Neural cell (in vitro differentiated cells): Measurements from ENCODE around the gene P2RX6. TPM values are rescaled to one million over a fixed set of nuclear protein-coding genes. Genes with fewer than 3 reads are reported as not detected.

Experiments used
- H2AFZ ChIP-seq: fragments of 200-600, 300-800 bp; sonication (generic), shearing (Covaris generic); 2 replicates; pipeline ENCODE4 v1.6.0; 2014; ENCODE audit warnings: low read depth, mild to moderate bottlenecking, antibody characterized with exemption, low read length, moderate library complexity
- H3F3A ChIP-seq: fragments of 200-600 bp; shearing (Covaris generic); 2 replicates; pipeline ENCODE4 v1.6.1; 2016; ENCODE audit warnings: mild to moderate bottlenecking, moderate library complexity, mixed read lengths, antibody characterized with exemption, low read length; ENCODE audit not compliant: insufficient read depth, poor library complexity, severe bottlenecking
- H3K27ac ChIP-seq: fragments of 200-600, 300-800 bp; sonication (generic), shearing (Covaris generic); 2 replicates; pipeline ENCODE4 v1.5.1; 2014; ENCODE audit warnings: mild to moderate bottlenecking, low read length, moderate library complexity
- H3K27me3 ChIP-seq: fragments of 300-800, 200-600 bp; sonication (generic), shearing (Covaris generic); 2 replicates; pipeline ENCODE4 v1.6.0; 2014; ENCODE audit warnings: mild to moderate bottlenecking, low read depth, low read length, moderate library complexity; ENCODE audit not compliant: insufficient read depth
- H3K36me3 ChIP-seq: fragments of 300-800, 200-600 bp; sonication (generic), shearing (Covaris generic); 2 replicates; pipeline ENCODE4 v1.5.1; 2014; ENCODE audit warnings: mild to moderate bottlenecking, antibody characterized with exemption, low read length, moderate library complexity; ENCODE audit not compliant: insufficient read depth
- H3K4me2 ChIP-seq: fragments of 300-800, 200-600 bp; sonication (generic), shearing (Covaris generic); 2 replicates; pipeline ENCODE4 v1.6.0; 2014; ENCODE audit warnings: mild to moderate bottlenecking, low read length
- H3K4me3 ChIP-seq: fragments of 300-800, 200-600 bp; sonication (generic), shearing (Covaris generic); 2 replicates; pipeline ENCODE4 v1.5.1; 2014; ENCODE audit warnings: mild to moderate bottlenecking, low read length, moderate library complexity
- H3K79me2 ChIP-seq: fragments of 200-600 bp; shearing (Covaris generic); replicated peaks from 2 replicates; pipeline ENCODE4 v1.6.0; 2014; ENCODE audit warnings: mild to moderate bottlenecking, low read length, moderate library complexity; ENCODE audit not compliant: insufficient read depth
- H3K9ac ChIP-seq: fragments of 300-800, 200-600 bp; sonication (generic), shearing (Covaris generic); 2 replicates; pipeline ENCODE4 v1.6.1; 2016; ENCODE audit warnings: mild to moderate bottlenecking, low read length, mixed read lengths
- H3K9me2 ChIP-seq: fragments of 200-600 bp; shearing (Covaris generic); 2 replicates; pipeline ENCODE4 v1.6.1; 2016; ENCODE audit warnings: mild to moderate bottlenecking, low read length, mixed read lengths; ENCODE audit not compliant: insufficient read depth
- H3K9me3 ChIP-seq: fragments of 200-600, 300-800 bp; sonication (generic), shearing (Covaris generic); 2 replicates; pipeline ENCODE4 v1.6.1; 2016; ENCODE audit warnings: mild to moderate bottlenecking, mixed run types, low read length, moderate library complexity, mixed read lengths
- H4K20me1 ChIP-seq: fragments of 200-600 bp; shearing (Covaris generic); 2 replicates; pipeline ENCODE4 v1.6.1; 2016; ENCODE audit warnings: mild to moderate bottlenecking, mixed run types; ENCODE audit not compliant: insufficient read depth
- CTCF ChIP-seq: fragments of 450-650 bp; IDR thresholded peaks from 2 replicates; pipeline ENCODE4 v1.5.1; 2014; ENCODE audit warnings: antibody characterized with exemption, mild to moderate bottlenecking, moderate library complexity; ENCODE audit not compliant: poor library complexity, severe bottlenecking
- EP300 ChIP-seq: fragments of 450-650 bp; conservative IDR thresholded peaks from 2 replicates; pipeline ENCODE4 v1.6.1; 2014; ENCODE audit warnings: antibody characterized with exemption, mild to moderate bottlenecking, moderate library complexity; ENCODE audit not compliant: poor library complexity, severe bottlenecking
- EZH2 ChIP-seq: fragments of 200-600, 300-800 bp; shearing (Covaris generic), sonication (generic); IDR thresholded peaks from 2 replicates; pipeline ENCODE4 v1.6.1; 2014; ENCODE audit warnings: antibody characterized with exemption, low read length, borderline replicate concordance, mild to moderate bottlenecking; ENCODE audit not compliant: insufficient read depth, poor library complexity, severe bottlenecking
- MXI1 ChIP-seq: fragments of 450-650 bp; conservative IDR thresholded peaks from 2 replicates; pipeline ENCODE4 v1.6.1; 2014; ENCODE audit warnings: antibody characterized with exemption, mild to moderate bottlenecking; ENCODE audit not compliant: poor library complexity, severe bottlenecking
- POLR2AphosphoS5 ChIP-seq: IDR thresholded peaks from 2 replicates; pipeline ENCODE4 v1.6.1; 2012
- RAD21 ChIP-seq: fragments of 450-650 bp; conservative IDR thresholded peaks from 2 replicates; pipeline ENCODE4 v1.6.1; 2014; ENCODE audit warnings: antibody characterized with exemption, mild to moderate bottlenecking, moderate library complexity
- REST ChIP-seq: IDR thresholded peaks from 2 replicates; pipeline ENCODE4 v1.6.1; 2012; ENCODE audit warnings: borderline replicate concordance
- SMC3 ChIP-seq: fragments of 450-650 bp; conservative IDR thresholded peaks from 2 replicates; pipeline ENCODE4 v1.6.1; 2014; ENCODE audit warnings: antibody characterized with exemption, mild to moderate bottlenecking, moderate library complexity; ENCODE audit not compliant: poor library complexity
- TAF1 ChIP-seq: IDR thresholded peaks from 2 replicates; pipeline ENCODE4 v1.6.1; 2012; ENCODE audit warnings: low read depth
- polyA plus RNA-seq: library from polyadenylated mRNA; depleted of rRNA; stranded (reverse); fragments of >200 nt; gene quantifications from 2 replicates; pipeline ENCODE4 v1.2.3, GENCODE V29; 2014

P2RX6 gene
- polyA plus RNA-seq, 1 donor from 2014 or later: 0.17 TPM

GRCh38 chr22:20972933-20973577 is 41.9 kb upstream of the P2RX6 start (continued):
- TF ChIP-seq TAF1: no peak
- TF ChIP-seq POLR2AphosphoS5: no peak
- TF ChIP-seq RAD21: no peak

- Histone ChIP-seq H3K9ac (no peak overlapping the region), H3K79me2 (no peaks in the 10 kb centered on the region), H4K20me1 (no peaks in the 10 kb centered on the region), H3K36me3 (no peaks in the 10 kb centered on the region), H3K4me2 (no peak overlapping the region), H3K9me2 (no peaks in the 10 kb centered on the region), H3K27ac (no peak overlapping the region), H3K9me3 (no peaks in the 10 kb centered on the region), H3F3A (no peaks in the 10 kb centered on the region), H3K4me3 (no peak overlapping the region), H2AFZ (no peak overlapping the region), H3K27me3 (no peaks in the 10 kb centered on the region)
- TF ChIP-seq EP300 (no peak), RAD21 (no peak), EZH2 (no peak), MXI1 (no peak), TAF1 (no peak), SMC3 (no peak), POLR2AphosphoS5 (no peak), CTCF (no peak), REST (no peak)
Measured at GRCh38 chr22:20973634-20974286, 41.2 kb upstream of the P2RX6 start.

GRCh38 chr22:20974336-20974955 is 40.5 kb upstream of the P2RX6 start:
- H3F3A ChIP-seq: no peaks in the 10 kb centered on the region
- H3K36me3 ChIP-seq: no peaks in the 10 kb centered on the region
- H3K4me3 ChIP-seq: no peak overlapping the region
- no peak for TF ChIP-seq MXI1
- no peak for TF ChIP-seq TAF1
- TF ChIP-seq CTCF: no peak
- no peak for TF ChIP-seq POLR2AphosphoS5
- no peak for TF ChIP-seq REST
- no peak for TF ChIP-seq SMC3
- no peak for TF ChIP-seq EP300
- no peak for TF ChIP-seq RAD21
- no peak for TF ChIP-seq EZH2
- no peaks in the 10 kb centered on the region for H3K9me2 ChIP-seq
- H3K9me3 ChIP-seq: no peaks in the 10 kb centered on the region
- H4K20me1 ChIP-seq: no peaks in the 10 kb centered on the region
- no peak overlapping the region for H2AFZ ChIP-seq
- no peak overlapping the region for H3K9ac ChIP-seq
- H3K4me2 ChIP-seq: no peak overlapping the region
- H3K79me2 ChIP-seq: no peaks in the 10 kb centered on the region
- H3K27me3 ChIP-seq: no peaks in the 10 kb centered on the region
- H3K27ac ChIP-seq: no peak overlapping the region
